NCI-H2107 treated with DMSO at 0.1 percent for 48 hours (cell line): ENCODE measurements around the gene ZNF467.

Experiments
- DNase-seq: peaks from one replicate; lab custom pipeline; 2025; ENCODE audit not compliant: unreplicated experiment; lab: John Stamatoyannopoulos, UW

Gene ZNF467, protein sequence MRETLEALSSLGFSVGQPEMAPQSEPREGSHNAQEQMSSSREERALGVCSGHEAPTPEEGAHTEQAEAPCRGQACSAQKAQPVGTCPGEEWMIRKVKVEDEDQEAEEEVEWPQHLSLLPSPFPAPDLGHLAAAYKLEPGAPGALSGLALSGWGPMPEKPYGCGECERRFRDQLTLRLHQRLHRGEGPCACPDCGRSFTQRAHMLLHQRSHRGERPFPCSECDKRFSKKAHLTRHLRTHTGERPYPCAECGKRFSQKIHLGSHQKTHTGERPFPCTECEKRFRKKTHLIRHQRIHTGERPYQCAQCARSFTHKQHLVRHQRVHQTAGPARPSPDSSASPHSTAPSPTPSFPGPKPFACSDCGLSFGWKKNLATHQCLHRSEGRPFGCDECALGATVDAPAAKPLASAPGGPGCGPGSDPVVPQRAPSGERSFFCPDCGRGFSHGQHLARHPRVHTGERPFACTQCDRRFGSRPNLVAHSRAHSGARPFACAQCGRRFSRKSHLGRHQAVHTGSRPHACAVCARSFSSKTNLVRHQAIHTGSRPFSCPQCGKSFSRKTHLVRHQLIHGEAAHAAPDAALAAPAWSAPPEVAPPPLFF

DNA sequence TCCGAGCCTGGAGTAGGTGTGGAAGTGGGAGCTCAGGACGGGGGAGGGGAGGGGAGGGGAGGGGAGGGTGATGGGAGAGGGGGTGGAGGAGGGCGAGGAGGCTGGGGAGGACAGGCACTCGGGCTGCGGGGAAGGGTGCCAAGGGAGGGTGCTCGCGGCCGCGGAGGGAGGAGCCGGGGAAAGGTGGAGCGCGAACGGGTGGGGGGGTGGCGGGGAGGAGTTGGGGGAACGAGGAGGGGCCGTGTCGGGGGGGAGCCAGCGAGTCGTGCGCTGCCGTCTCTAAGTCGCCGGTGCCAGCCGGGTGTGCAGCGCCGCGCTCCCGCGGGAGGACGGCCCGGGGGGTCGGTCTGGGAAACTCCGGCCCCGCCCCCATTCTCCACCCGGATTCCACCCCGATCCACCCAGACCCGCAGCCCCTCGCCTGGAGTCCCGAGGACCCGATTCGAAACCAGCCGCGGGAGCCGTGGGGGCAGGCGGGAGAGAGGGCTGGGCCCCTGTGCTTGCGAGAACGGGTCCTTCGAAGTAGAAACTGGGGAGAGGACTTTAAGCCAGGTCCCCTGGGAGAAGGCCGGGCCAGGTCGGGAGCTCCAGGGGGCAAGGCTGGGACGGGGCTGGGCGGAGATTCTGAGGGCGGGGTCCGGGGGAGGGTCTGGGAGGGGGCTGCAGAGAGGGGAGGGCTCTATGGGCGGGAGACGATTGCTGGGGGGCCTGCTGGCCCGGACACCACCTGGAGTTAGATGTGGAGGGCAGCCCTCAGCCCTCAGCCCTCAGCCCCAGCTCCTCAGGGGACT lies at the start of gene ZNF467:
TSS of gene ZNF467 (minus strand) at position 143 of the 791 bp plus-strand sequence. CDS start 2,556 bp downstream, outside the sequence.
- peak; percentile 23 for DNase-seq

DNA sequence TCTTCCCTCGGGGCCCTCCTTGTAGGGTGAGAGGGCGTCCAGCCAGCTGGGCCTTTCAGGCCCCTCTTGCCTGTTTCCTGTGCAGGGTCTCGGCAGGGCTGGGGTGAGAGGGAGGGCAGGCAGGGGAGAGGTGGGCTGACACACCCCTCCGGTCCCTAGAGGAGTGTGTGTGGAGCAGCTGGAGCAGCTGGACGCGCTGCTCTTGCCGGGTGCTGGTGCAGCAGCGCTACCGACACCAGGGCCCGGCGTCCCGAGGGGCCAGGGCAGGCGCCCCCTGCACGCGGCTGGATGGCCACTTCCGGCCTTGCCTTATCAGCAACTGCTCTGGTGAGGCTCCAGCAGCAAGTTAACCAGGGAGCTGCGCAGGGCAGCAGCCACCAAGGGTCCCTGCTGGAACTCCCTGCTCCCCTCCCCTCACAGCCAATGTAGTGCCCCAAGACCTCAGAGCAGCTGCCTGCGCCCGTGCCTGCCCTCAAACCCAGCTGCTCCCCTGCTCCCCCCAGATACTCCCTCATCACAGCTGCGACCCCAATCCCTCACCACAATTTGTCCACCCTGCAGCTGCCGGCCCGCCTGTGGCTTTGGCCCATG lies 49.1 kb upstream of the ZNF467 start:
- DNase-seq = no peak

DNA sequence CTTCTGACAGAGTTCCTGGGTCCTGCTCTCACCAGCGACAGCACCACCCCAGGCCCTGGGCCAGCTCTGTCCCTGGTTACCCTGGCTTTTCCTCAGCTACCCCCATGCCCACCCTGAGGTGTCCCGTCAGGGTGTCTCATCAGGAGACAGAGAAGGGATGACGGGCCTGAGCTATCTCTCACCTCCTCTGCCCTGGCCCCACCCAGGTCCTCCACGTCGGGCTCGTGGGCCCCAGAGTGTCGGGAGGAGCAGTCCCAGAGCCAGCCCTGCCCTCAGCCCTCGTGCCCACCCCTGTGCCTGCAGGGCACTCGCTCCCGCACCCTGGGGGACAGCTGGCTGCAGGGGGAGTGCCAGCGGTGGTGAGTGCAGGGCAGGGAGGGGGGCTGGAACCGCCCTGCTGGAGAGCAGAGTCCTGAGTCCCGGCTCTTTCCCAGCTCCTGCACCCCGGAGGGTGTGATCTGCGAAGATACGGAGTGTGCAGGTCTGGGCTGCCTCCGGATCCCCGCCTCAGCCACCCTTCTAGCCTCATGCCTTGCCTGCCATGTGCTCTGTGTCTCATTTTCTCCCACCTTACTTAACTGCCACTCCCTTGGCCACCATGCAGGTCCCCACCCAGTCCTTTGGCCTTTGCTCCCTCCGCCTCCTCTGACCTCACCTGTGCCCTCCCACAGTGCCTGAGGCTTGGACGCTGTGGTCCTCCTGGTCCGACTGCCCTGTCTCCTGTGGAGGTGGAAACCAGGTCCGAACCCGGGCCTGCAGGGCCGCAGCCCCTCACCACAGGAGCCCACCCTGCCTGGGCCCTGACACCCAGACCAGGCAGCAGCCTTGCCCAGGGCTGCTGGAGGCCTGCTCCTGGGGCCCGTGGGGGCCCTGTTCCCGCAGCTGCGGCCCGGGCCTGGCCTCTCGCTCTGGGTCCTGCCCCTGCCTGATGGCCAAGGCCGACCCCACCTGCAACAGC lies 48.1 kb upstream of the ZNF467 start:
- no peak for DNase-seq

DNA sequence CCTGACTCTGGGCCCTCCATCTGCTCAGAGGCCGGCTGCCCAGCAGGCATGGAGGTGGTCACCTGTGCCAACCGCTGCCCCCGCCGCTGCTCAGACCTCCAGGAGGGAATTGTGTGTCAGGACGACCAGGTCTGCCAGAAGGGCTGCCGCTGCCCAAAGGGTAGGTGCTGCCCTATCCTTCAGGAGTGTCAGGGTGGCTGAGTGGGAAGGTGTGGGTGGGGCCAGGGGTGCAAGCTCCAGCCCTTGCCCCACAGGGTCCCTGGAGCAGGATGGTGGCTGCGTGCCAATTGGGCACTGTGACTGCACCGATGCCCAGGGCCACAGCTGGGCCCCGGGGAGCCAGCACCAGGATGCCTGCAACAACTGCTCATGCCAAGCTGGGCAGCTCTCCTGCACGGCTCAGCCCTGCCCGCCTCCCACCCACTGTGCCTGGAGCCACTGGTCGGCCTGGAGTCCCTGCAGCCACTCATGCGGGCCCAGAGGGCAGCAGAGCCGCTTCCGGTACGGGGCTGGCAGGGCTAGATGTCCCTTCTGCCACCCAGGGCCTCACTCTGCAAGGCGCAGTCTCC lies 47.3 kb upstream of the ZNF467 start:
- DNase-seq = no peak

DNA sequence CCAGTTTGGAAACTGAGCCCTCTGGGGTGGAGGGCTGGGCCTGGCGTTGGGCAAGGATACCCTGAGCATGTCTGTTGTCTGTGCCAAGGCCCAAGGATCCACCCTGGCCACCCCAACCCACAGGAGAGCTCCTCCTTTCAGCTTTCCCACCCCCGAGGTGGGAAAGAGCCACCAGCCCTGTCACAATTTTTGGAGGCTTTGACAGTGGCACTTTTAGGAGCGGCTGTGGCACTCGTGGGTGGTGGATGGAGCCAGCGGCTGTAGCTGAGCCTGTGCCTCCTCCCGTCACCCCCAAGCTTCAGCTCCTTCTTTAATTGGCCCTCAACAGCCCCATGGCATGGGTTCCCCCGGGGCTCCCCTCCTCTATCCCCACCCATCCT lies 46.6 kb upstream of the ZNF467 start:
- no peak for DNase-seq

DNA sequence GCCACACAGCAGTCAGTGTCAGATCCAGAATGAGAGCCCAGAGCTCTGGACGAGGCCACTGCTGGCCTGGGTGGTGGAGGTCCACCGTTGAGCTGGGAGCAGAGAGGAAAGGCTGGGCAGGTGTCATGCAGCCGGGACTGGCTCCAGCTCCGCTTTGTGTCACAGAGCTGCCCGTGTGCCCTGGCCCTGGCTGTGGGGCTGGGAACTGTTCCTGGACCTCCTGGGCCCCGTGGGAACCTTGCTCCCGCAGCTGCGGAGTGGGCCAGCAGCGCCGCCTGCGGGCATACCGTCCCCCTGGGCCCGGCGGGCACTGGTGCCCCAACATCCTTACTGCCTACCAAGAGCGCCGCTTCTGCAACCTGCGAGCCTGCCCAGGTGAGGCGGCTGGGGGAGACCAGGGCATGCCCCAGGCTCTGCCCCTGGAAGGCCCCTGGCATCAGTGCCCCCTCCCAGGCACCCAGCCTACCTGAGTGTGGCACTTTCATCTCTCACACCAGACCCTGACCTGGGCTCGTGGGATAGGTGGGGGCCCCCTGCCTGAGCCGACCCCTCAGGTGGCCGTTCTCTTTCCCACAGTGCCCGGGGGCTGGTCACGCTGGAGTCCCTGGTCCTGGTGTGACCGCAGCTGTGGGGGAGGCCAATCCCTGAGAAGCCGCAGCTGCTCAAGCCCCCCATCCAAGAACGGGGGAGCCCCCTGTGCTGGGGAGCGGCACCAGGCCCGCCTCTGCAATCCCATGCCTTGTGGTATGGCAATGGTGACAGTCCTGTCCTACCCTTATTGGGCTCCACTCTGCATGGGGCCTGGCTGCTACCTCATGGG lies 46.0 kb upstream of the ZNF467 start:
- no peak for DNase-seq

DNA sequence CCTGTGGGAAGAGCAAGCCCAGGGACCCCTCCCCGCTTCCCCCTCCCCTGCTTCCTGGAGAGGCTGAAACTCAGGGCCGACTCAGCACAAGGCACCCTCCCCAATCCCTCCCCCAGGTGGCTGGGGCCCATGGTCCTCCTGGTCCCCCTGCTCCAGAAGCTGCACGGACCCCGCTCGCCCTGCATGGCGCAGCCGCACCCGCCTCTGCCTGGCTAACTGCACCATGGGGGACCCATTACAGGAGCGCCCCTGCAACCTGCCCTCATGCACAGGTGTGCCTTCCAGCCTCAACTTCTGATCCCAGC lies 45.1 kb upstream of the ZNF467 start:
- DNase-seq = no peak

DNA sequence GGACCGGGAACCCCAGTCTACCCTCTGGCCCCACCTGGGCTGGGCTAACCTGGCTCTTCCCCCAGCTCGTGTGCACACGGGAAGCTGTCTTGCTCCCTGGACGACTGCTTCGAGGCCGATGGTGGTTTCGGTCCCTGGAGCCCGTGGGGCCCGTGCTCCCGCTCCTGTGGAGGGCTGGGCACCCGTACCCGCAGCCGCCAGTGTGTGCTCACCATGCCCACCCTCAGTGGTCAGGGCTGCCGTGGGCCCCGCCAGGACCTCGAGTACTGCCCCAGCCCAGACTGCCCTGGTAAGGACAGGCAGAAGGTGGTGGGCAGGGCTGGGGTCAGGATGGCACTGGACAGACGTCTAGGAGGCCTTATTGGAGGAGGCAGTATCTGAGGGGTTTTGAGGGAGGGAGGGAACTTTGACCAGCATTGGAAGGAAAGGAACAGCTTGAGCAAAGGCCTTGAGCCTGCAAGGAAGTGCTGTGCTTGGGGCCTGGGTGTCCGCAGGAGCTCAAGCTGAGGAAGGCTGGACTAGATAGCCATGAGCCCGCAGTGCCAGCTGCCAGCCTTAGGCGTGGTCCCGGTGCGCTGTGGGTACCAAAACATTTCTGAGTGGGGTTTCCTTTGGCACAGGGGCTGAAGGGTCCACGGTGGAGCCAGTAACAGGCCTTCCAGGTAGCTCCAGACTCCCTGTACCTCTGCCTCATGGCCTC lies 44.6 kb upstream of the ZNF467 start:
- DNase-seq = no peak

DNA sequence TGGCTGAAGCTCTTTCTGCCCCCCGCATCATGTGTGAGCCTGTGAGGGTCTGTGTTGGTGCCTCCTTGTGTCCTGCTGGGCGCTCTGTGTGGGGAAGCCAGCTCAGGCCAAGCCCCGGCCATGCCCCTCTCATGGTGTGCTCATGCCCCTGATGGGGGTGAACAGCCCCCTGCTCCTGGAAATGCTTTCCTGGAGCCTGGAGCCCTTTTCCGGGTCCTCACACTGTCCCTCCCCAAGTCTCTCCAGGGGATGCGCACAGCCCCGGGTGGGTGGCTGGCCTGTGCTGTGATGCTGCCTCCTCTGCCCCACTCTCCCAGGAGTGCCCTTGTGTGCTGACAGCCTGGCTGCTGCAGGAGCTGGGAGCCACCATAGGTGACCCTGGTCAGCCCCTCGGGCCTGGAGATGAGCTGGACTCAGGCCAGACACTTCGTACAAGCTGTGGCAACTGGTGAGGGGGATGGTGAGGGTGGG lies 43.9 kb upstream of the ZNF467 start:
- DNase-seq = no peak

DNA sequence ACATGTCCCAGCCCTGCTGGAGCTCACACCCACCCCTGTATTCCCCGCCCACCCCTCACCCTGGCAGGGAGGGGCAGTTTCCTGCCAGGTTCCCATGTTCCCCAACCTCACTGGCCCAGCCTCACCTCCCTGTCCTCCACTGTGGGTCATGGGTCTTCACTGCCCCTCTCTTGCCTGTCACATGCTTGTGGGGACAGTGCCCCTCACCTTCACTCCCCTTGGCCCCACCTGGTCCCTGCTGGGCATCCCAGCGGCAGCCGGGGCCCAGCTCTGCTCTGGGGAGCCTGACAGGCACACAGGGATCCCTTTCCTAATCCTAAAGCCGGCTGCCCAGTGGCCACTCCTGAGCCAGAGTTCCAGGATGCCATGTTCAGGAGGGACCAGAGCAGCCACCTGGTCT lies 43.4 kb upstream of the ZNF467 start:
- DNase-seq = no peak

DNA sequence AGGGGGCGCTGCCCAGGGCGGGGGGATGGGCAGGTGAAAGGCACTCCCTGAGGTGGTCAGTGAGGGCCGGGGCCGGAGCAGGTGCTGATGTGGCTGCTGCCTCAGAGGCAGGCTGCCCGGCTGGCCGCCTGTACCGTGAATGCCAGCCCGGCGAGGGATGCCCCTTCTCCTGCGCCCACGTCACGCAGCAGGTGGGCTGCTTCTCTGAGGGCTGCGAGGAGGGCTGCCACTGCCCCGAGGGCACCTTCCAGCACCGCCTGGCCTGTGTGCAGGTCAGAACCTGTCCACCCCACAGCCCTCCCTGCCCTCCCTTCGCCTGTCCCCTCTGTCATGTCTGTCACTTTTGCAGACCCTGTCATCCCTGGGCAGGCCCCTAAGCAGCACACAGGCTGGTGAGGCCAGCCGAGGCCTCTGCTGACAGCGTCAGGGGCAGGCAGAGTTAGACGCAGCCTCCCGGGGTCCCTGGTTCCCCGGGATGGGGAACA lies 42.9 kb upstream of the ZNF467 start:
- DNase-seq = no peak

DNA sequence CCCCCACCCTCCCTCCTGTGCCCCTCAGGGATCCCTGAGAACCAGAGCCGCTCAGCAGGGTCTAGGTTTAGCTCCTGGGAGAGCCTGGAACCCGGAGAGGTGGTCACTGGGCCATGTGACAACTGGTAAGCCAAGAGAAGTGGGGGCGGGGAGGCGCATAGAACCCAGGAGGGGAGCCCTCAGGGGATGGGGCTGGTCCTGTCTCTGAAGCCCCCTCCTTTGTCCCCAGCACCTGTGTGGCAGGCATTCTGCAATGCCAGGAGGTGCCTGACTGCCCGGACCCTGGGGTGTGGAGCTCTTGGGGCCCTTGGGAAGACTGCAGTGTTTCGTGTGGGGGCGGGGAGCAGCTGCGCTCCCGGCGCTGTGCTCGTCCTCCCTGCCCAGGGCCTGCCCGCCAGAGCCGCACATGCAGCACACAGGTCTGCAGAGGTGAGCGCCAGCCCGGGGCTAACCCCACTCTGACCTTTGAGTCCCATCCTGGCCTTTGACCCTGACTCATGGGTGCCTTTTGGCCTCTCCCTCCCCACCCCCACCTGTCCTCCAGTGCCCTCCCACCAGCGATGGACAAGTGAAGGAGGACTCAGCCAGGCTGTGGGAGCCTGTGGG lies 42.4 kb upstream of the ZNF467 start:
- DNase-seq = no peak

DNA sequence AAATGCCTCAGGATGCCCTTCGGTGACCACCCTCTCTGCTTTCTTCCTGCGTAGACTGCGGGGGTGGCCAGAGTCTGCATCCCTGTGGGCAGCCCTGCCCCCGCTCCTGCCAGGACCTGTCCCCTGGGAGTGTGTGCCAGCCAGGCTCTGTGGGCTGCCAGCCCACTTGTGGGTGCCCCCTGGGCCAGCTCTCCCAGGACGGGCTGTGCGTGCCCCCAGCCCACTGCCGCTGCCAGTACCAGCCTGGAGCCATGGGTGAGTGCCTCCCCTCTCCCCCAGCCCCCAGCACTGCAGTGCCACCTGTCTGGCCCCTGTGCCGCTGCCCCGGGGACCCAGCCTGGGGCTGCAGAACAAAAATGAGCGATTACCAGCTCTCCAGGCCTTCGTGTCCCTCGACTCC lies 41.7 kb upstream of the ZNF467 start:
- no peak for DNase-seq

DNA sequence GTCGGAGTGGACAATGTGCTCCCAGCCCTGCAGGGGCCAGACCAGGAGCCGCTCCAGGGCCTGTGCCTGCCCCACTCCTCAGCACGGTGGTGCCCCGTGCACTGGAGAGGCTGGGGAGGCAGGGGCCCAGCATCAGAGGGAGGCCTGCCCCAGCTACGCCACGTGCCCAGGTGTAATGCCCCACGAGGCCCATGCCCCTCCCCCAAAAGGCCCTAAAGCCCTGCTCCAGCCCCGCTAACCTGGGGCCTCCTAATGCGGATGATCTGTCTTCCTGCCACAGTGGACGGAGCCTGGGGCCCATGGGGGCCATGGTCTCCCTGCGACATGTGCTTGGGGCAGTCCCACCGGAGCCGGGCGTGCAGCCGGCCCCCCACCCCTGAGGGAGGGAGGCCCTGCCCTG lies 41.1 kb upstream of the ZNF467 start:
- DNase-seq = no peak

DNA sequence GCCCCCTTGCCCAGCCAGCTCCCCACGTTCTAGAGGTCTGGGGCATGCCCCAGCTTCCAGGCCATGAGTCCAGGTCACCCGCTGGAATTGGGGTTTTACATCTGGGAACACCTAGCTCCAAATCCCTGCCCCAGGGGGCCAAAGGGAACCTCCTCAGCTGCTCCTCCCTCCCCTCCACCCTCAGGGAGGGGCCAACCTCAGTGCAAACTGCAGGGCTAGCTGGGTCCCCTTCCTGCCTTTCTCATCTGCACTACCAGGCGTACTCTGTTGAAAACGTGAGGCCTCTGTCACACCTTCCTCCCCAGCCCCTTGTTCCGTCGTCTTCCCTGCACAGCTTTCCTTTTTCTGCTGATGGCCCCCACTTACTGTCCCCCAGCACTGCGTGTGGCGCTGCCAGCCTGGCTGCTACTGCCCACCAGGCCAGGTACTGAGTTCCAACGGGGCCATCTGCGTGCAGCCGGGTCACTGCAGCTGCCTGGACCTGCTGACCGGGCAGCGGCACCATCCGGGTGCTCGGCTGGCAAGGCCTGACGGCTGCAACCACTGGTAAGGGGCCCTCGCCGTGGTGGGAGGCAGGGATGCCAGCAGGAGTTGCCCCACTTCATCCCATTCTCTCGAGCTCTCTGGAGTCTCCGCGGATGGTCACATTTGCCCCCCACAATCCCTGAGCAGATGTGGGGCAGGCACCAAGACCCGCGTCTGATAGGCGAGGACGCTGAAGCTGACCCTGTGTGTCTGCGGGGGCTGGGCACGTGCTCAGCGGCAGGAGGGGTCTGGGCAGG lies 40.1 kb upstream of the ZNF467 start:
- DNase-seq = no peak

DNA sequence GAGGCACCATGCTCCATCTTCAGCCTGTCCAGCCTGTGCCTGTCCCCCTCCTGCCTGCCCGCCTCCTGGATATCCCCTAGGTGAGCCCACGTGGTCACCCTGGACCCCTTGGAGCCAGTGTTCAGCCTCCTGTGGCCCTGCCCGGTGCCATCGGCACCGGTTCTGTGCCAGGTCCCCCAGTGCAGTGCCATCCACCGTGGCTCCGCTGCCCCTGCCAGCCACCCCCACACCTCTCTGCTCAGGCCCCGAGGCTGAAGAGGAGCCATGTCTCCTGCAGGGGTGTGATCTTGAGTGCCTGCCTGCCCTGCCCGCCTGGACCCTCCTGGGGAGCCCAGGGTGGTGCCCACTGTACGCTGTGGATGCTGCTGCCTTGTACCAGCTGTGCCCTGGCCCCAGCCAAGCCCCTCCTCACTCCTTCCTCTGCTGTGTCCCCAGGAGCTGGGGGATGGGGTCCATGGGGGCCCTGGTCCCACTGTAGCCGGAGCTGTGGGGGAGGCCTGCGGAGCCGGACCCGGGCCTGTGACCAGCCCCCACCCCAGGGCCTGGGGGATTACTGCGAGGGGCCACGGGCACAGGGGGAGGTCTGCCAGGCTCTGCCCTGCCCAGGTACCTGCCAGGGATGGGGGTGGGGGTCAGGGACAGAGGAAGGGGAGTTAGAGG lies 38.6 kb upstream of the ZNF467 start:
- DNase-seq = no peak

DNA sequence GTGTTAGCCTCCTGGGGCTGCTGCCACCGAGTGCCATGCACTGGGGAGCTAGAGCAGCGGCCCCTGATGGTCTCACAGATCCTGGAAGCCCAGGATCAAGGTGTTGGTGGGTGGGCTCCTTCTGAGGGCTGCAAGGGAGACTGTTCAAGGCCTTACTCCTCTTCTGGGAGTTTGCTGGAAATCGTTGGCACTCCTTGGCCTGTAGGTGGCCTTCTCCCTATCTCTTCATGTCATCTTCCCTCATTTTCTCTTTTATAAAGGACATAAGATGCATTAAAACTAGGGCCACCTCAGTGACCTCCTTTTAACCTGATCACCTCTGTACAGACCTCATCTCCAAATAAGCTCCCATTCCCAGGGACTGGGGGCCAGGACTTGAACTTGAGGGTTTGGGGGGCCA lies 37.8 kb upstream of the ZNF467 start:
- no peak for DNase-seq
